HepG2 (cell line): ENCODE results near the gene METTL21C. TPM values are rescaled to one million over a fixed set of nuclear protein-coding genes. Genes with fewer than 3 reads are reported as not detected.
A peak's percentile ranks its signal among the peaks of the same experiment; 100 is the strongest.

Experiments used
- AGO1 ChIP-seq: fragments of 200-400 bp; formaldehyde crosslinking; IDR thresholded peaks from 2 replicates; pipeline ENCODE4 v1.6.1; 2017; ENCODE audit warnings: mild to moderate bottlenecking, low read depth, low read length, moderate library complexity; ENCODE audit not compliant: poor library complexity, severe bottlenecking
- ARNT2 ChIP-seq: sonication (generic); formaldehyde crosslinking; IDR thresholded peaks from 2 replicates; pipeline ENCODE4 v1.8.0; 2022; ENCODE audit warnings: mild to moderate bottlenecking, low read depth, missing genetic modification reagents, moderate library complexity
- CEBPG ChIP-seq: IDR thresholded peaks from 2 replicates; pipeline ENCODE4 v1.6.1; 2016
- FOXK1 ChIP-seq: sonication (generic); formaldehyde crosslinking; IDR thresholded peaks from 2 replicates; pipeline ENCODE4 v1.4.0; 2020; ENCODE audit warnings: low read depth, missing genetic modification reagents, borderline replicate concordance
- FOXK2 ChIP-seq: fragments of 450-650 bp; IDR thresholded peaks from 2 replicates; pipeline ENCODE4 v1.6.1; 2016
- HIVEP1 ChIP-seq: sonication (generic); formaldehyde crosslinking; IDR thresholded peaks from 2 replicates; pipeline ENCODE4 v1.4.0; 2020; ENCODE audit warnings: mild to moderate bottlenecking, missing genetic modification reagents
- HNF4A ChIP-seq: sonication (generic); formaldehyde crosslinking; IDR thresholded peaks from 2 replicates; pipeline ENCODE4 v1.4.0; 2020; ENCODE audit warnings: missing genetic modification reagents
- HNRNPUL1 ChIP-seq: fragments of 200-400 bp; formaldehyde crosslinking; IDR thresholded peaks from 2 replicates; pipeline ENCODE4 v1.6.1; 2017; ENCODE audit warnings: low read depth, mild to moderate bottlenecking, low read length, moderate library complexity
- NONO ChIP-seq, 2 experiments: fragments of 450-650 bp in 1 of 2; sonication (generic) in 1 of 2; formaldehyde crosslinking in 1 of 2; IDR thresholded peaks in 1 of 2; conservative IDR thresholded peaks in 1 of 2; 2 replicates each; pipeline versions ENCODE4 v1.6.1 to v1.8.0; 2017 to 2022; ENCODE audit warnings: mild to moderate bottlenecking in 1 of 2, missing genetic modification reagents in 1 of 2, moderate library complexity in 1 of 2
- PAXIP1 ChIP-seq: sonication (generic); formaldehyde crosslinking; conservative IDR thresholded peaks from 2 replicates; pipeline ENCODE4 v1.4.0; 2020; ENCODE audit warnings: mild to moderate bottlenecking, missing genetic modification reagents, moderate library complexity
- RXRB ChIP-seq: IDR thresholded peaks from 2 replicates; pipeline ENCODE4 v1.6.1; 2016; ENCODE audit warnings: borderline replicate concordance, missing genetic modification reagents, missing compliant biosample characterization
- SRSF9 ChIP-seq: fragments of 200-400 bp; formaldehyde crosslinking; IDR thresholded peaks from 2 replicates; pipeline ENCODE4 v1.6.1; 2018; ENCODE audit warnings: borderline replicate concordance, mild to moderate bottlenecking, low read depth, low read length; ENCODE audit not compliant: insufficient read depth, poor library complexity, severe bottlenecking
- TEAD2 ChIP-seq: sonication (generic); formaldehyde crosslinking; IDR thresholded peaks from 2 replicates; pipeline ENCODE4 v1.9.0; 2021; ENCODE audit warnings: missing genetic modification reagents
- ZNF569 ChIP-seq: sonication (generic); formaldehyde crosslinking; IDR thresholded peaks from 2 replicates; pipeline ENCODE4 v1.5.0; 2020; ENCODE audit warnings: mild to moderate bottlenecking, missing genetic modification reagents, moderate library complexity, borderline replicate concordance
- ZNF619 ChIP-seq: sonication (generic); formaldehyde crosslinking; IDR thresholded peaks from 2 replicates; pipeline ENCODE4 v1.4.0; 2020; ENCODE audit warnings: mild to moderate bottlenecking, missing genetic modification reagents
- ZNF792 ChIP-seq: IDR thresholded peaks from 2 replicates; pipeline ENCODE4 v1.6.1; 2016
- polyA plus RNA-seq, 8 experiments: library from polyadenylated mRNA; depleted of rRNA in 3 of 8; stranded (reverse) in 7 of 8; unstranded in 1 of 8; fragments of >200 nt; fragmentation: Illumina TruSeq in 4 of 8; extraction: Trizol in 4 of 8; gene quantifications; 2 replicates each; pipeline versions ENCODE4 v1.2.1 to v1.2.3, GENCODE V29; 2011 to 2016; ENCODE audit warnings: low read depth in 4 of 8, missing spikeins in 1 of 8, mixed read lengths in 1 of 8; ENCODE audit not compliant: insufficient read depth in 1 of 8
- total RNA-seq, 5 experiments: library from RNA; depleted of rRNA; stranded (reverse); fragments of >200 nt; fragmentation: Illumina TruSeq; extraction: Trizol; gene quantifications; 2 replicates each; pipeline ENCODE4 v1.2.3, GENCODE V29; 2016; ENCODE audit warnings: low read depth in 1 of 5
- TF ChIP-seq, protein P1 (sequence below): sonication (generic); formaldehyde crosslinking; IDR thresholded peaks from 2 replicates; pipeline ENCODE4 v1.5.0; 2020; ENCODE audit warnings: mild to moderate bottlenecking, missing genetic modification reagents, borderline replicate concordance
- TF ChIP-seq, protein P2 (sequence below): sonication (generic); formaldehyde crosslinking; IDR thresholded peaks from 2 replicates; pipeline ENCODE4 v1.5.0; 2020; ENCODE audit warnings: mild to moderate bottlenecking, missing genetic modification reagents, moderate library complexity
- TF ChIP-seq, protein P3 (sequence below): IDR thresholded peaks from 2 replicates; pipeline ENCODE4 v1.4.0; 2020; ENCODE audit warnings: mild to moderate bottlenecking, missing genetic modification reagents

METTL21C gene
- total and polyA plus RNA-seq, 2 of the 13 experiments (the other 11 are each of a cell fraction or from before 2014, with no cell fraction given) = not detected

GRCh38 chr13:102724923-102725322, 30.1 kb upstream of the METTL21C start (continued):
- TF ChIP-seq, protein P1, sequence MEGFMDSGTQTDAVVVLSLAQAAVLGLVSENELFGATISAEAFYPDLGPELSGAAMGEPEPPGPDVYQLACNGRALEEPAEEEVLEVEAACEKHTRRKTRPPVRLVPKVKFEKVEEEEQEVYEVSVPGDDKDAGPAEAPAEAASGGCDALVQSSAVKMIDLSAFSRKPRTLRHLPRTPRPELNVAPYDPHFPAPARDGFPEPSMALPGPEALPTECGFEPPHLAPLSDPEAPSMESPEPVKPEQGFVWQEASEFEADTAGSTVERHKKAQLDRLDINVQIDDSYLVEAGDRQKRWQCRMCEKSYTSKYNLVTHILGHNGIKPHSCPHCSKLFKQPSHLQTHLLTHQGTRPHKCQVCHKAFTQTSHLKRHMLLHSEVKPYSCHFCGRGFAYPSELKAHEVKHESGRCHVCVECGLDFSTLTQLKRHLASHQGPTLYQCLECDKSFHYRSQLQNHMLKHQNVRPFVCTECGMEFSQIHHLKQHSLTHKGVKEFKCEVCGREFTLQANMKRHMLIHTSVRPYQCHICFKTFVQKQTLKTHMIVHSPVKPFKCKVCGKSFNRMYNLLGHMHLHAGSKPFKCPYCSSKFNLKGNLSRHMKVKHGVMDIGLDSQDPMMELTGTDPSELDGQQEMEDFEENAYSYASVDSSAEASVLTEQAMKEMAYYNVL (CRISPR knock-in tag) = 0 out of 2 replicates have a peak, but pooled peaks have one; percentile 26
- TF ChIP-seq ZNF569 (CRISPR knock-in tag) = no peak
- TF ChIP-seq HNF4A (CRISPR knock-in tag) = peak; percentile 75
- TF ChIP-seq HNRNPUL1 = no peak
- TF ChIP-seq NONO (IDR thresholded peaks at IDR 0.05) = no peak
- TF ChIP-seq NONO (CRISPR knock-in tag; conservative IDR thresholded peaks at IDR 0.05) = 0 out of 2 replicates have a peak, but pooled peaks have one; percentile 33
- TF ChIP-seq PAXIP1 (CRISPR knock-in tag) = no peak
- TF ChIP-seq ZNF792 (CRISPR knock-in tag) = no peak
- no peak for TF ChIP-seq SRSF9
- TF ChIP-seq ZNF619 (CRISPR knock-in tag) = no peak
- TF ChIP-seq CEBPG = peak; percentile 92
- TF ChIP-seq TEAD2 (CRISPR knock-in tag) = no peak
- no peak for TF ChIP-seq HIVEP1 (CRISPR knock-in tag)
- TF ChIP-seq RXRB (CRISPR knock-in tag) = no peak
- TF ChIP-seq, protein P2, sequence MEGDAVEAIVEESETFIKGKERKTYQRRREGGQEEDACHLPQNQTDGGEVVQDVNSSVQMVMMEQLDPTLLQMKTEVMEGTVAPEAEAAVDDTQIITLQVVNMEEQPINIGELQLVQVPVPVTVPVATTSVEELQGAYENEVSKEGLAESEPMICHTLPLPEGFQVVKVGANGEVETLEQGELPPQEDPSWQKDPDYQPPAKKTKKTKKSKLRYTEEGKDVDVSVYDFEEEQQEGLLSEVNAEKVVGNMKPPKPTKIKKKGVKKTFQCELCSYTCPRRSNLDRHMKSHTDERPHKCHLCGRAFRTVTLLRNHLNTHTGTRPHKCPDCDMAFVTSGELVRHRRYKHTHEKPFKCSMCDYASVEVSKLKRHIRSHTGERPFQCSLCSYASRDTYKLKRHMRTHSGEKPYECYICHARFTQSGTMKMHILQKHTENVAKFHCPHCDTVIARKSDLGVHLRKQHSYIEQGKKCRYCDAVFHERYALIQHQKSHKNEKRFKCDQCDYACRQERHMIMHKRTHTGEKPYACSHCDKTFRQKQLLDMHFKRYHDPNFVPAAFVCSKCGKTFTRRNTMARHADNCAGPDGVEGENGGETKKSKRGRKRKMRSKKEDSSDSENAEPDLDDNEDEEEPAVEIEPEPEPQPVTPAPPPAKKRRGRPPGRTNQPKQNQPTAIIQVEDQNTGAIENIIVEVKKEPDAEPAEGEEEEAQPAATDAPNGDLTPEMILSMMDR = peak; percentile 81
- TF ChIP-seq FOXK2 = no peak
- no peak for TF ChIP-seq AGO1
- no peak for TF ChIP-seq FOXK1 (CRISPR knock-in tag)
- no peak for TF ChIP-seq ARNT2 (CRISPR knock-in tag)
- TF ChIP-seq, protein P3, sequence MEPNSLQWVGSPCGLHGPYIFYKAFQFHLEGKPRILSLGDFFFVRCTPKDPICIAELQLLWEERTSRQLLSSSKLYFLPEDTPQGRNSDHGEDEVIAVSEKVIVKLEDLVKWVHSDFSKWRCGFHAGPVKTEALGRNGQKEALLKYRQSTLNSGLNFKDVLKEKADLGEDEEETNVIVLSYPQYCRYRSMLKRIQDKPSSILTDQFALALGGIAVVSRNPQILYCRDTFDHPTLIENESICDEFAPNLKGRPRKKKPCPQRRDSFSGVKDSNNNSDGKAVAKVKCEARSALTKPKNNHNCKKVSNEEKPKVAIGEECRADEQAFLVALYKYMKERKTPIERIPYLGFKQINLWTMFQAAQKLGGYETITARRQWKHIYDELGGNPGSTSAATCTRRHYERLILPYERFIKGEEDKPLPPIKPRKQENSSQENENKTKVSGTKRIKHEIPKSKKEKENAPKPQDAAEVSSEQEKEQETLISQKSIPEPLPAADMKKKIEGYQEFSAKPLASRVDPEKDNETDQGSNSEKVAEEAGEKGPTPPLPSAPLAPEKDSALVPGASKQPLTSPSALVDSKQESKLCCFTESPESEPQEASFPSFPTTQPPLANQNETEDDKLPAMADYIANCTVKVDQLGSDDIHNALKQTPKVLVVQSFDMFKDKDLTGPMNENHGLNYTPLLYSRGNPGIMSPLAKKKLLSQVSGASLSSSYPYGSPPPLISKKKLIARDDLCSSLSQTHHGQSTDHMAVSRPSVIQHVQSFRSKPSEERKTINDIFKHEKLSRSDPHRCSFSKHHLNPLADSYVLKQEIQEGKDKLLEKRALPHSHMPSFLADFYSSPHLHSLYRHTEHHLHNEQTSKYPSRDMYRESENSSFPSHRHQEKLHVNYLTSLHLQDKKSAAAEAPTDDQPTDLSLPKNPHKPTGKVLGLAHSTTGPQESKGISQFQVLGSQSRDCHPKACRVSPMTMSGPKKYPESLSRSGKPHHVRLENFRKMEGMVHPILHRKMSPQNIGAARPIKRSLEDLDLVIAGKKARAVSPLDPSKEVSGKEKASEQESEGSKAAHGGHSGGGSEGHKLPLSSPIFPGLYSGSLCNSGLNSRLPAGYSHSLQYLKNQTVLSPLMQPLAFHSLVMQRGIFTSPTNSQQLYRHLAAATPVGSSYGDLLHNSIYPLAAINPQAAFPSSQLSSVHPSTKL (CRISPR knock-in tag) = peak; percentile 32; the same call in 1 of the 2 replicates
